DMS 273 (cell line): Measurements from ENCODE around the gene PER2.
A peak's percentile ranks its signal among the peaks of the same experiment; 100 is the strongest.
"Not testable (repeated sequence)": the region's sequence is repeated elsewhere in the genome, so short reads cannot be mapped to it uniquely, and the experiment has no call there.

Experiments used
- DNase-seq: peaks from one replicate; lab custom pipeline; 2025; ENCODE audit not compliant: unreplicated experiment; lab: John Stamatoyannopoulos, UW

The PER2 gene

GRCh38 chr2:238287737-238288649, at the start of gene PER2:
PER2 (minus strand) TSS chr2:238288610; CDS start chr2:238277936, 10,674 bp downstream.
- peak; percentile 90 for DNase-seq

GRCh38 chr2:238337846-238338245, 49.4 kb upstream of the PER2 start:
- DNase-seq, result no peak

GRCh38 chr2:238336793-238337444, 48.5 kb upstream of the PER2 start:
- no peak for DNase-seq

GRCh38 chr2:238336151-238336550, 47.7 kb upstream of the PER2 start:
- DNase-seq, result no peak

GRCh38 chr2:238335591-238335990, 47.2 kb upstream of the PER2 start:
- DNase-seq, result not testable (repeated sequence)

- no peak for DNase-seq
Observed at GRCh38 chr2:238334885-238335284, 46.5 kb upstream of the PER2 start.

GRCh38 chr2:238331916-238332315, 43.5 kb upstream of the PER2 start:
- DNase-seq, result no peak

GRCh38 chr2:238330391-238330790, 42.0 kb upstream of the PER2 start:
- DNase-seq, result no peak

- no peak for DNase-seq
Observed at GRCh38 chr2:238327751-238328150, 39.3 kb upstream of the PER2 start.

GRCh38 chr2:238326801-238327365, 38.5 kb upstream of the PER2 start:
- no peak for DNase-seq

- DNase-seq, result no peak
Observed at GRCh38 chr2:238325694-238326093, 37.3 kb upstream of the PER2 start.

GRCh38 chr2:238324248-238324647, 35.8 kb upstream of the PER2 start:
- DNase-seq, result not testable (repeated sequence)

GRCh38 chr2:238322001-238322411, 33.6 kb upstream of the PER2 start:
- no peak for DNase-seq

GRCh38 chr2:238321467-238321866, 33.1 kb upstream of the PER2 start:
- DNase-seq, result no peak

GRCh38 chr2:238320648-238321281, 32.4 kb upstream of the PER2 start:
- peak; percentile 51 for DNase-seq

- DNase-seq, result peak; percentile 97
Observed at GRCh38 chr2:238320246-238320647, 31.8 kb upstream of the PER2 start, which contains the start of gene TRAF3IP1. TRAF3IP1 (plus strand) TSS chr2:238320518; CDS start chr2:238320663, 145 bp downstream.

GRCh38 chr2:238315031-238315595, 26.7 kb upstream of the PER2 start:
- no peak for DNase-seq

- DNase-seq, result no peak
Observed at GRCh38 chr2:238314576-238314975, 26.2 kb upstream of the PER2 start.

- no peak for DNase-seq
Observed at GRCh38 chr2:238313991-238314350, 25.6 kb upstream of the PER2 start.

- DNase-seq, result no peak
Observed at GRCh38 chr2:238313289-238313990, 25.0 kb upstream of the PER2 start.
